Inferior parietal cortex (tissue), 1 donor: ENCODE data around the gene CBX3.
"Not testable (repeated sequence)": the region's sequence is repeated elsewhere in the genome, so short reads cannot be mapped to it uniquely, and the experiment has no call there.

Experiments
- DNase-seq: peaks from one replicate; pipeline ENCODE4 v3.0.0-alpha.2; 2016; ENCODE audit errors: extremely low spot score

The CBX3 gene

DNA sequence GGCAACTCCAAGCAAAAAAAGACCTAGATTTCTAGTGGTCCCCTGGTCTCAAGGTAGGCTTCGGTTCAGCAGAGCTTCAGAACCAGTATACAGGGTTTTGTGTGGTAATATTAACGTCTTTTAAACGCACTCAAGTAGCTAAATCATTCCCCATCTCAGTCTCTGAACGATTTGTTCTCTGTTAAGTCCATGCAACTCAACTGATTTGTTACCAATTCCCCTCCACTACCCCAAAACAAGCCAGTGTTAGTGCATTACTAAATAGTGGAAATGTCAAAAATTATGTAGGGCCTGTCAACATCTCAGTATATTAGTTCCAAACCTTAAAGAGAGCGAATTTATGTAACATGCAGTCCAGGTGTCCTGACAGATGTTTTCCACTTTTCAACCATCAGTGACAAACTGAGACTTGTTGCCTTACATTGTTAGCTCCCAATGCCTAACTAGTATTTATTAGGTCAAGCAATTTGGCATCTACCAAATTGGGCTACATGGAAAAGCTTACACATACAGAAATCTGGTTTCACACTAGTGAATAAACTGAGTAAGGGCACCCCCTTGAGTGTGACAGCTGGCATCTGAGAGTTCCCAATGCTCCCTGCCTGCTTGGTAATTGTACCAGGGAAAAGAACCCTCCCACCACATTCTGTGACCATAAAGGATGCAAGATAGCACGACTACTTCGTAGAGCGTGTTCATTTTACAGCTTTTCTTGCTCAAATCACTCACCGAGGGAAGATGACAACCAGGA is 13.2 kb upstream of the CBX3 start:
- no peak for DNase-seq

GRCh38 chr7:26188957-26189541 is 12.5 kb upstream of the CBX3 start:
- no peak for DNase-seq

- no peak for DNase-seq
These were observed 11.8 kb upstream of the CBX3 start for GRCh38 chr7:26189697-26190096.

DNA sequence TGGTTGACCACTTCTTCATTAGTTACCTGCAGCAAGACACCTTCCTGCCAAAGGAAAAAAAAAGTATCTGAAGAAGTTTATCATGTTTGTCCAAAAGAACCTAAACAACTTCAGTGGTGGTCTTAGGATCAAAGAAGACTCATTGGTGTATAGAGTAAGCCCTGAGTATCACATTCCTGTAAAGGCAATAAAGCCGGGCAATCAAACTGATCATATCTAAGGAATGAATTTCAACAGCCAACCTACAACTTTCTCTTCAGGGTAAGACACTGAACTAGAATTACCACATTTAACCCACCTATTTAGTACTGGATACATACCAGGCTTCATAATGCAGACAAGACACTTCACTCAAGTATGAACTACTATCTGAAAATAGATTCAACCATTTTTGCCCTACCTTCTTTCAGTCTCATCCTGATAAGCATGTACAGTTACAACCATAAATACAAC is 11.1 kb upstream of the CBX3 start:
- no peak for DNase-seq

DNA sequence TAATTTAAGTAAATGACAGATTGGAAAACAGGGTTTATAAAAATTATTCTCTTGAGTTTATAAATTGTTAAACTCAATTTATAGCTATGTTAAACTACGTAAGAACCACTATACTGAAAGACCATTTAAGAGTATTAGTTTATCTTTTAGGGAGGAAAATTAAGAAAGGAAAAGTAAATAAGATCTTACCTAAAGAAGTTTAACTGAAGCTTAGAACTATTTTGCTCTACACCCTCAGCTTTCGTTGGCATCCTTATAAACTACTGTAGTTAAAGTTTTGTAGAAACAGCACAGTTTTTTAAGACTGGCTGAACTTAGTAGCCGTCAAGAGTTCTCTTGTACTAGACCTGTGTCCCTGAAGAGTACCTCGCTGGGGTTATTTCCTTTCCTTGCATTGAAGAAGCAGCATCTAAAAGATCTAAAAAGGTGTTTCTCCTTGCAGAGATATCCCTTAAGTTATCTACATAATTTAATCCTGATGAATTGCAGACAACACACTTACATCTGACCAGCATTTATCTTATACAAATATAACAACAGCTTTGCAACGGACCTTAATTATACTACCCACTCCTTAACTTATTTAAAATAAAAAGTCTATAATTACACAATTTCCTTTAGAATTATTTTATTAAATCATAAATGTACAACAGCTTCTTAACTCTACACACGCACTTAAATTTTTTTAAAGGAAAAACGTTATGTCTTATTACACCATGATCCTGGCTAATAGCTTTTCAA is 10.1 kb upstream of the CBX3 start:
- no peak for DNase-seq

- no peak for DNase-seq
These were observed 9.5 kb upstream of the CBX3 start for GRCh38 chr7:26191974-26192479.

- DNase-seq: no peak
These were observed 9.0 kb upstream of the CBX3 start for GRCh38 chr7:26192485-26193087.

GRCh38 chr7:26193432-26194207 is 7.9 kb upstream of the CBX3 start:
- no peak for DNase-seq

GRCh38 chr7:26194764-26195163 is 6.8 kb upstream of the CBX3 start:
- DNase-seq: not testable (repeated sequence)

DNA sequence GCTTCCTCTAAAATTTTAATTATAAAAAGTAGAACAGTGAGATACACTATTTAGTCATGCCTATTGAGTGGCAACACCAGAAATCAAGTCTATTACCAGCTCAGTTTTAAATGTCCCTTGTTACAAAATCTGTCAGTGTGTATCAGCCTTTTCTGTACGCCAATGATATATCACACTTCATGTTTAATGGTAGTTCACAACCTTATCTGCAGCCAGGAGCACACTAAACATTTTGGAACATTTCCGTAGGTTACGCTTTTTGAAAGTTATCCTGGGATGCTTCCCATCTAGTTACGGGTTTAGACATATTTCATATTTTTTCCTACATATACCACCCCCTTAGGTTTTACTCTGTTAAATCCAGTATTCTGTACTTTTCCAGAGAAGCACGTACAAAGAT is 6.4 kb upstream of the CBX3 start:
- DNase-seq: no peak

GRCh38 chr7:26195867-26196657 is 5.5 kb upstream of the CBX3 start:
- no peak for DNase-seq

DNA sequence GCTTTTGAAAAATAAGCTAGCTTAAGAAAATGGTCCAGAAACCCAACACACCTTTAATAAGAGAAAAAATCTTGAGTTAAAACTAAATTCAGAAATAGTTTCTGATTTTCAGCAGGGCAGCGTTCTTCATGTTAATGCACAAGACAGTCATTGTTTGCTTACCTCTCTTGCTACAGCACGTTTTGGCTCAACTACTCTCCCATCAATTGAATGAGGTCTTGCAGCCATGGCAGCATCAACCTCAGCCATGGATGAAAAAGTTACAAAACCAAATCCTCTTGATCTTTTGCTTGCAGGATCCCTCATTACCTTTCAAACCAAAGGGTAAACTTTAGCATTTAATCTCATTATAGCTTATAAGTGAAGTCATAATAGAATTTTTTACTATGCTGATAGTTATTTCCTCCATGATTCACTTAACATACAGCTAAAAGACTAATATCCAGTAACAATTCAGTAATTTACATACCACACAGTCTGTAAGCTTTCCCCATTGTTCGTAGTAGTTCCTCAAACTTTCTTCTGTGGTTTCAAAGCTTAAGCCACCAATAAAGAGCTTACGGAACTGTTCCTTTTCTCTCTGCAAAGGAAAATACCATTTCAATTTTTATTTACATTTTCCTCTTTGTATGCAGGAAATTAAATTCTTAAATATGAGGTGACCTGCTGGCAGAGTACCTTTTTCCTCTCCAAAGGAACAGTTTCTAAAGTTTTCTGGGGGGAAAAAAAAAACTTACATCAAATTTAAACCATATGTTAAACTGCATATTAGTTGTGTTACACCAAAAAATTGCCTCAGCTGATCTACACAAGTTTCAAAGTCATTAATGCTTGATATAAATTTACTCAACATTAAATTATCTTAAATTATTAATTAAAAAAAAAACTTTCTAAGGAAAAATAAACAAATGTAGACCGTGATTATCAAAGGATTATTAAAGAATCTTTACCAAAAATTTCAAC is 4.1 kb upstream of the CBX3 start:
- DNase-seq: no peak

- peak; percentile 79 for DNase-seq
These were observed 3.3 kb upstream of the CBX3 start for GRCh38 chr7:26198133-26198780.

DNA sequence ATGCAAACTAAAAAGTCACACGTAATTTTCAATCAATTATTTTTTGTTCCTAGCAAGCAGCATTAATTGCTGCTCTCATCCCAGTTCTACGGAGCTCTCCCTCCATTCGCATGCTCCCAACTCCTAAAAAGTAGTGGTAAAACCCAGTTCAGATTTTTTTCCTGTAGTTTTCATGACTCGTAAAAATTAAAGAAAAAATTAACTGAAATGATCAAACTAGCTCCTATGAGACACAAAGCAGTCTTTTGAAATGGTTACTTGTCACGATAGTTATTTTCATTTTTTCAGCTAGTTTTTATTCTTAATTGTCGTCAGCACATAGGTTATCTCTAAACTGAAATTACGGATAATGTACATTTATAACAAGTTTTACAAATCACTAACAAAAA is 2.8 kb upstream of the CBX3 start:
- no peak for DNase-seq

DNA sequence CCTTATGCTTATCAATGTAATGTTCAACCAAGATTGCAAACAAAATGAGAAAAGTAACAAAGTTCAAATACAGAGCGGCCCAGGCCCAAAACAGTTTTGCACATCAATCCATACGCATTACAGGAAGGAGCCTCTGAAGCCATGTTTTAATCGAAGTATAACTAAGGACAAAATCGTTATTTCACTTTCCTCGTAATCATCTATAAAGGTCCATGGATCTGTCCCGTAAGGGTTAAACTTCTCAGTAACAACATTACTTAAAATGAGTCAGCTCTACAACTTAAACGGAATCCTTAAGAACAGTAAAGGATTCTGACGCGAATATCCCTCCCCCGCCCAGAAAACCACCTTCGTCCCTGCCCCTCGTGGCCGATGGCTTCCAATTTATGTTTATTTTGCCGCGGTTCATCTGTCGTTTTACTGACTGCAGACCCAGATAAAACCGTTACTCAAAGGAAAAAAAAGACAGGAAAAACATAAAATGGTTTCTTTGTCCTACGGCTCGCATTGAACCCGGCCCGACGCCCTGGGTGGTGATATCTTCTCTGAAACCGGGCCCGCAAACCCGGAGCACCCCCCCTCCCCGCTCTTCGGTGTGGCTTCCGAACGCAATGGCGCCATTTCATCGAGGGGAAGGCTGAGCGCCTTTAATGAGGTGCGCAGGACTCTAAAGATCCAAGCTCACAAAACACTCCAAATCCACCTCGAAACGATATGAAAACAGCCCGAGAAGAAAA is 2.1 kb upstream of the CBX3 start:
- DNase-seq: no peak

GRCh38 chr7:26200038-26200443 is 1.5 kb upstream of the CBX3 start:
- DNase-seq: peak; percentile 84

GRCh38 chr7:26200444-26201246 is 900 bp upstream of the CBX3 start, which contains the start of gene HNRNPA2B1:
Gene HNRNPA2B1, minus strand, starts transcription at chr7:26200746. Its CDS starts 169 bp downstream, at chr7:26200577.
- peak; percentile 99 for DNase-seq
